Esophagus squamous epithelium (tissue), 4 donors: ENCODE data around the gene MAB21L4.

Experiments used
- CTCF ChIP-seq, 6 experiments: fragments of 450-650 bp in 4 of 6; fragments of 200-600 bp in 2 of 6; sonication (generic) in 2 of 6; IDR thresholded peaks; one replicate each; pipeline ENCODE4 v1.5.1; 2016 to 2019; ENCODE audit warnings: antibody characterized with exemption in 6 of 6, mild to moderate bottlenecking in 4 of 6, moderate library complexity in 4 of 6
- POLR2A ChIP-seq, 4 donors: fragments of 450-650 bp; IDR thresholded peaks; one replicate each; pipeline ENCODE4 v1.6.1; 2017; ENCODE audit warnings: antibody characterized with exemption in 4 of 4, mild to moderate bottlenecking in 4 of 4, moderate library complexity in 3 of 4

GRCh38 chr2:240926516-240927389, 30.8 kb upstream of the MAB21L4 start:
- TF ChIP-seq CTCF (IDR thresholded peaks at IDR 0.05) = no peak
- no peak for TF ChIP-seq POLR2A (IDR thresholded peaks at IDR 0.05)
